Measurements from ENCODE around the gene CYP27A1.

Gene CYP27A1

DNA sequence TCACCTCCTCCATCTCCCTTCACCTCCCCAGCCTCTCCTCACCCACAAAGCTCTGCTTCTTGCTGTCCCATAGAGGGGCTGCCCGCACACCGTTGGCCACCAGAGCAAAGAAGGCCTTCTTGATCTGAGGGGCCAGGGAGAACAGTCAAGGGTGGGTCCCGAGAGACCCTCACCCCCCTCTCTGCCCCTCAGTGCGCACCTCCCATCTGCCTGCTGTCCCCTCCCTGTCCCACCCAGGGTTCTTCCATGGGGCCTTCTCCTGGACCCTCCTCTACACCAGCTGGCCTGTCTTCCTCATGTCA, 46.5 kb downstream of the CYP27A1 start:
- TF ChIP-seq, protein P1, sequence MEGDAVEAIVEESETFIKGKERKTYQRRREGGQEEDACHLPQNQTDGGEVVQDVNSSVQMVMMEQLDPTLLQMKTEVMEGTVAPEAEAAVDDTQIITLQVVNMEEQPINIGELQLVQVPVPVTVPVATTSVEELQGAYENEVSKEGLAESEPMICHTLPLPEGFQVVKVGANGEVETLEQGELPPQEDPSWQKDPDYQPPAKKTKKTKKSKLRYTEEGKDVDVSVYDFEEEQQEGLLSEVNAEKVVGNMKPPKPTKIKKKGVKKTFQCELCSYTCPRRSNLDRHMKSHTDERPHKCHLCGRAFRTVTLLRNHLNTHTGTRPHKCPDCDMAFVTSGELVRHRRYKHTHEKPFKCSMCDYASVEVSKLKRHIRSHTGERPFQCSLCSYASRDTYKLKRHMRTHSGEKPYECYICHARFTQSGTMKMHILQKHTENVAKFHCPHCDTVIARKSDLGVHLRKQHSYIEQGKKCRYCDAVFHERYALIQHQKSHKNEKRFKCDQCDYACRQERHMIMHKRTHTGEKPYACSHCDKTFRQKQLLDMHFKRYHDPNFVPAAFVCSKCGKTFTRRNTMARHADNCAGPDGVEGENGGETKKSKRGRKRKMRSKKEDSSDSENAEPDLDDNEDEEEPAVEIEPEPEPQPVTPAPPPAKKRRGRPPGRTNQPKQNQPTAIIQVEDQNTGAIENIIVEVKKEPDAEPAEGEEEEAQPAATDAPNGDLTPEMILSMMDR (IDR thresholded peaks at IDR 0.05; ENCODE audit: low read depth, low read length, missing control alignments), result no peak
- Histone ChIP-seq H3K27ac (no peak overlapping the region), H3K36me3 (replicated peaks) (no peaks in the 10 kb centered on the region), H3K27me3 (replicated peaks) (peaks cover 29% of the 10 kb centered on the region), H3K4me3 (ENCODE audit: low read depth, low read length) (no peak overlapping the region)
- no peak for DNase-seq
- in situ Hi-C loops (cut with HindIII; ENCODE audit: low pct_ligation_motif_present, low sequenced_read_pairs), result no loop called here

DNA sequence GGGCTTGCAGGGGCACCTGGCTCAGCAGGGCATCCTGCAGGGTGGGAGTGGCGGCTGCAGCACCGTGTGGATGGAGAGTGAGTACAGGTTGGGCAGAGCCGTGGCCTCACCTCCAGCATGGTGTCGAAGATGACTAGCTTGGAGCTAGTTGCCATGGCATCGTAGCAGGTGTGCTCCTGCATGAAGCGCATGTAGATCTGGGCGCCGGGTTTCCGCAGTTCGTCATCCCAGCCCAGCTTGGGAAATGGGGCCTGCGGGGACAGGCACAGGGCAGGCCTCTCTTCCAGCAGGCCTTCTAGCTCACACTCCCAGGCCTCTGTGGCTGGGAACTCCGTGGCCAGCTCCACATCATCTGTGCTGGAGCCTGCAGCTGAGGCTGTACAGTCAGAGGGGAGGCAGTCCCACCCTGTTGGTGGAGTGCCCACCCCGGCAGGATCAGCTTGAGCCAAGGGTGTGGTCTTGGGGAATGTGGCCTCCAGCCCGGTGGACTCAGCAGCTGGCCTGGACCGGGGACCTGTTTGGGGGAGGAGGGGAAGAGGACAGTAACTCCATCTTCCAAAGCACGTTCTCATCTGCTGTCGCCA, 48.0 kb downstream of the CYP27A1 start:
- H3K27ac ChIP-seq, result no peak overlapping the region
- H3K27me3 ChIP-seq (replicated peaks), result peaks cover 31% of the 10 kb centered on the region
- H3K36me3 ChIP-seq (replicated peaks), result no peaks in the 10 kb centered on the region
- no peak overlapping the region for H3K4me3 ChIP-seq (ENCODE audit: low read depth, low read length)
- TF ChIP-seq, protein P1 (IDR thresholded peaks at IDR 0.05; ENCODE audit: low read depth, low read length, missing control alignments), result no peak
- DNase-seq, result no peak
- in situ Hi-C loops (cut with HindIII; ENCODE audit: low pct_ligation_motif_present, low sequenced_read_pairs), result no loop called here

DNA sequence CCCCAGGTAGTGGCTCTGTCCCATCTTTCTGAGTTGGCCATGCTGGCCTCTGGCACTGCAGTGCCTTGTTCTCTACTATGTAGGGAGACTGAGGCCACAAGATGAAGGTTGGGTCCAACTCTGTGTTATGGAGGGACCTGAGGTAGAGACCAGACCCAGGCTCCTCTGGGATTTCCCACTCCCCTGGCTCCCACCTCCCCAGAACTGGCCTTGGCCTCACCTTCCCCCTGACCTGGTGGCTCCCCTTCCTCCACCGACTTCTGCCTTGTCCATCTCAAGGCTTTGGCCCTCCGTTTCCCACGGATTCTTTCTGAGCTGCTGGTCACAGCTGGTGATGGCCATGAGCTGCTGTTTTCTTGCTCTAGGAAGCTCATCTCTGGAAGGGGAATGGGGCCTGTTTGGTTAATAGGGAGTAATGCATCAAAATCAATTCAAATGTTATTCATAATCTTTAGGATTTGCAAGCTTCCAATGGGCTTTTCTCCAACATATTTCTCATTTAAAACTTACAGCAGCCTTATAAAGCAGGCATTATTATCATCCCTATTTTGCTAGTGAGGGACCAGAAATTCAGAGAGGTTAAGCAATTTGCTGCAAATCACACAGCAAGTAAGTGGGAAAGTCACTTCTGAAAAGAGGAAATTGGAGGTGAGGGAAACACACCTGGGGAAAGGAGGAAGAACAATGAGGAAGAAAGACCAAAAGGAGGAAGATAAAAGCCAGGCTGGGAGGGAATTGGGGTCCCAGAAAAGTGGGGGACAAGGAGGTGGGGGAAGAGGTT, 48.8 kb downstream of the CYP27A1 start:
- in situ Hi-C loops (cut with HindIII; ENCODE audit: low pct_ligation_motif_present, low sequenced_read_pairs), result no loop called here
- Histone ChIP-seq H3K27ac (no peak overlapping the region), H3K27me3 (replicated peaks) (peaks cover 31% of the 10 kb centered on the region), H3K36me3 (replicated peaks) (no peaks in the 10 kb centered on the region), H3K4me3 (ENCODE audit: low read depth, low read length) (no peak overlapping the region)
- DNase-seq, result no peak
- TF ChIP-seq, protein P1 (IDR thresholded peaks at IDR 0.05; ENCODE audit: low read depth, low read length, missing control alignments), result no peak

DNA sequence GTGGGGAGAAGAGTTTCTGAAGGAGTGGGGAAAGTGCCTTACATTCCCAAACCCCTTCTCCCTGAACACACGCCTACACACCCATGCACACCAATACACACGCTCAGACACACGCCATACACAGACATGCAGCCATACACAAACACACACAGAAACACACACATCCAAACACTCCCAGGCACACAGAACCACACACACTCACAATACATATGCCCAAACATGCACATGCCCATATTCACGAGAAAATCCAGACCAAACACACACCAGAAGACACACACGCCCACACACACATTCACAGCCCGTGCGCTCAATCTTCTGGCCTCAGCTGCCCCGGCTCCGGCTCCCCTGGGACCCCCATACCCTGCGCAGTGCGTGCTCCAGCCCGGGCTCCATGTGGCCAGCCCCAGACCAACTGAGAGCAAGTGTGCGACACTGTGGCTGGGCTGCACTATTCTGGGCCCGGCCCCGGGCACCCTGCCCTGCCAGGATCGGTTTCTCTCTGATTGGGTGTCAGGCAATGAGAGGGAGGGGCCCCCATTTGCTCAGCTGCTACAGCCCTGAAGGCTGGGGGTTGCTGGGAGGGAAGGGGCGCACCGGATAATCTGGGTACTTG, 49.5 kb downstream of the CYP27A1 start, which contains the start of gene PRKAG3:
TSS of gene PRKAG3 (minus strand) at position 426 of the 613 bp plus-strand sequence.
- peaks cover 31% of the 10 kb centered on the region for H3K27me3 ChIP-seq (replicated peaks)
- no peak for DNase-seq
- TF ChIP-seq, protein P1 (IDR thresholded peaks at IDR 0.05; ENCODE audit: low read depth, low read length, missing control alignments), result no peak
- in situ Hi-C loops (cut with HindIII; ENCODE audit: low pct_ligation_motif_present, low sequenced_read_pairs), result no loop called here
- H3K4me3 ChIP-seq (ENCODE audit: low read depth, low read length), result no peak within 1 kb of the TSS
- H3K36me3 ChIP-seq (replicated peaks), result no peaks in the 10 kb centered on the region
- H3K27ac ChIP-seq, result no peak within 1 kb of the TSS

DNA sequence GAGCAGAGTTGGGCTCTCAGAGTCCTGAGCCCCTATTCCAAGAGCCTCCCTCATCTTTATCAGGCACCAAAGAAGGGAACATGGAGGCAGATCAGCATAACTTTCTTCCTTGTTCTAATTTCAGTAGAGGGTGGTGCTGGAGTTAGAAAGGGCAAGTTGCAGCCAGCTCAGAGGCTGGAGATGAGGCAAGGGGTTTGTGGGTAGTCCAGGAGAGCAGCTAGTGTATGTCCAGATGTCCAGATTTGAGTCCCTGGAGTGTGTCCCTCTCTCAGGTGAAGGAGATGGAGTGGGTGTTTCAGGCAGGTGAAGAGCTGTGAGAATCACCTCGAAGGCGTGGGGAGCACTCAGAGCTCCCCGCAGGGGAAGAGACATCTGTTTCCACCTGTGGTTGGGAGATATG, 50.1 kb downstream of the CYP27A1 start:
- Histone ChIP-seq H3K27me3 (replicated peaks) (peaks cover 31% of the 10 kb centered on the region), H3K27ac (no peak overlapping the region), H3K36me3 (replicated peaks) (no peaks in the 10 kb centered on the region), H3K4me3 (ENCODE audit: low read depth, low read length) (no peak overlapping the region)
- TF ChIP-seq, protein P1 (IDR thresholded peaks at IDR 0.05; ENCODE audit: low read depth, low read length, missing control alignments), result no peak
- no peak for DNase-seq
- in situ Hi-C loops (cut with HindIII; ENCODE audit: low pct_ligation_motif_present, low sequenced_read_pairs), result no loop called here

Data from brain microvascular endothelial cell (primary cell).